GM21526 (cell line): Measurements from ENCODE around the gene FES.
"Not testable (repeated sequence)": the region's sequence is repeated elsewhere in the genome, so short reads cannot be mapped to it uniquely, and the experiment has no call there.

Experiments used
- ATAC-seq: cut with Tn5 transposase; IDR thresholded peaks from one replicate; pipeline ENCODE4 v1.9.1; 2021; ENCODE audit warnings: moderate library complexity; ENCODE audit not compliant: unreplicated experiment, low FRiP score

FES gene

GRCh38 chr15:90924375-90924774 is 40.1 kb downstream of the FES start:
- ATAC-seq, result peak; percentile 62

- not testable (repeated sequence) for ATAC-seq
Measured at GRCh38 chr15:90926766-90927165, 42.5 kb downstream of the FES start.

- ATAC-seq, result not testable (repeated sequence)
Measured at GRCh38 chr15:90928106-90928505, 43.8 kb downstream of the FES start.

- ATAC-seq, result no peak
Measured at GRCh38 chr15:90929246-90930019, 45.1 kb downstream of the FES start.

- no peak for ATAC-seq
Measured at GRCh38 chr15:90930861-90931574, 46.7 kb downstream of the FES start.

GRCh38 chr15:90931575-90931827 is 47.2 kb downstream of the FES start:
- no peak for ATAC-seq

GRCh38 chr15:90931828-90932659 is 47.7 kb downstream of the FES start, which contains the start of gene HDDC3:
Gene HDDC3 (minus strand): TSS chr15:90932549. CDS start chr15:90932540, 9 bp downstream.
- ATAC-seq, result peak; percentile 47

GRCh38 chr15:90932660-90932991 is 48.3 kb downstream of the FES start:
- ATAC-seq, result no peak

GRCh38 chr15:90933301-90933700 is 49.0 kb downstream of the FES start:
- no peak for ATAC-seq

GRCh38 chr15:90934256-90934948 is 50.1 kb downstream of the FES start:
- peak; percentile 27 for ATAC-seq

GRCh38 chr15:90934949-90935751 is 50.8 kb downstream of the FES start, which contains the start of gene UNC45A:
Gene UNC45A (plus strand): TSS chr15:90935285. CDS start chr15:90935325, 40 bp downstream.
- ATAC-seq, result peak; percentile 61

GRCh38 chr15:90936823-90937222 is 52.5 kb downstream of the FES start:
- no peak for ATAC-seq

GRCh38 chr15:90938261-90938660 is 54.0 kb downstream of the FES start:
- ATAC-seq, result no peak

GRCh38 chr15:90939756-90940155 is 55.5 kb downstream of the FES start:
- no peak for ATAC-seq

GRCh38 chr15:90941038-90941437 is 56.7 kb downstream of the FES start:
- ATAC-seq, result no peak

GRCh38 chr15:90942354-90943120 is 58.2 kb downstream of the FES start:
- no peak for ATAC-seq

- ATAC-seq, result no peak
Measured at GRCh38 chr15:90945091-90945490, 60.8 kb downstream of the FES start.
